HepG2 (cell line): ENCODE measurements around the gene S100A13. TPM values are rescaled to one million over a fixed set of nuclear protein-coding genes. Genes with fewer than 3 reads are reported as not detected.
A peak's percentile ranks its signal among the peaks of the same experiment; 100 is the strongest.

Source experiments
- CBX1 ChIP-seq: IDR thresholded peaks from one replicate; pipeline ENCODE4 v1.6.1; 2016; ENCODE audit warnings: antibody characterized with exemption, low read depth
- EEA1 ChIP-seq: sonication (generic); formaldehyde crosslinking; IDR thresholded peaks from 2 replicates; pipeline ENCODE4 v1.5.1; 2020; ENCODE audit warnings: mild to moderate bottlenecking, missing genetic modification reagents, borderline replicate concordance
- EED ChIP-seq: sonication (generic); formaldehyde crosslinking; IDR thresholded peaks from 2 replicates; pipeline ENCODE4 v1.5.0; 2020; ENCODE audit warnings: mild to moderate bottlenecking, missing genetic modification reagents
- FOSL1 ChIP-seq: sonication (generic); formaldehyde crosslinking; IDR thresholded peaks from 2 replicates; pipeline ENCODE4 v1.9.0; 2021; ENCODE audit warnings: missing genetic modification reagents, borderline replicate concordance
- HHEX ChIP-seq: IDR thresholded peaks from 2 replicates; pipeline ENCODE4 v1.6.1; 2016; ENCODE audit warnings: control low read depth
- HNRNPLL ChIP-seq: fragments of 200-400 bp; formaldehyde crosslinking; IDR thresholded peaks from 2 replicates; pipeline ENCODE4 v1.6.1; 2017; ENCODE audit warnings: mild to moderate bottlenecking, low read depth, low read length; ENCODE audit not compliant: poor library complexity, severe bottlenecking
- NFYC ChIP-seq: IDR thresholded peaks from 2 replicates; pipeline ENCODE4 v1.6.1; 2016; ENCODE audit warnings: missing genetic modification reagents, missing compliant biosample characterization
- TRIM24 ChIP-seq: sonication (generic); formaldehyde crosslinking; IDR thresholded peaks from 2 replicates; pipeline ENCODE4 v1.8.0; 2022; ENCODE audit warnings: mild to moderate bottlenecking, missing genetic modification reagents
- XBP1 ChIP-seq: sonication (generic); formaldehyde crosslinking; IDR thresholded peaks from 2 replicates; pipeline ENCODE4 v1.5.0; 2020; ENCODE audit warnings: missing genetic modification reagents
- ZBTB1 ChIP-seq: sonication (generic); formaldehyde crosslinking; IDR thresholded peaks from 2 replicates; pipeline ENCODE4 v1.4.0; 2020; ENCODE audit warnings: missing genetic modification reagents, borderline replicate concordance
- ZBTB7B ChIP-seq: sonication (generic); formaldehyde crosslinking; IDR thresholded peaks from 2 replicates; pipeline ENCODE4 v1.4.0; 2020; ENCODE audit warnings: missing genetic modification reagents
- ZFP82 ChIP-seq: sonication (generic); formaldehyde crosslinking; IDR thresholded peaks from 2 replicates; pipeline ENCODE4 v1.5.1; 2020; ENCODE audit warnings: mild to moderate bottlenecking, missing genetic modification reagents, borderline replicate concordance
- ZNF12 ChIP-seq: sonication (generic); formaldehyde crosslinking; IDR thresholded peaks from 2 replicates; pipeline ENCODE4 v1.5.0; 2020; ENCODE audit warnings: missing genetic modification reagents
- ZNF121 ChIP-seq: sonication (generic); formaldehyde crosslinking; IDR thresholded peaks from 2 replicates; pipeline ENCODE4 v1.5.0; 2020; ENCODE audit warnings: mild to moderate bottlenecking, missing genetic modification reagents
- ZNF569 ChIP-seq: sonication (generic); formaldehyde crosslinking; IDR thresholded peaks from 2 replicates; pipeline ENCODE4 v1.5.0; 2020; ENCODE audit warnings: mild to moderate bottlenecking, missing genetic modification reagents, moderate library complexity, borderline replicate concordance
- ZNF572 ChIP-seq: sonication (generic); formaldehyde crosslinking; IDR thresholded peaks from 2 replicates; pipeline ENCODE4 v1.5.1; 2020; ENCODE audit warnings: mild to moderate bottlenecking, missing genetic modification reagents
- ZNF614 ChIP-seq: IDR thresholded peaks from 2 replicates; pipeline ENCODE4 v1.6.1; 2018; ENCODE audit warnings: missing biosample characterization, missing genetic modification reagents, inconsistent platforms, borderline replicate concordance
- ZNF703 ChIP-seq: sonication (generic); formaldehyde crosslinking; IDR thresholded peaks from 2 replicates; pipeline ENCODE4 v1.5.1; 2020; ENCODE audit warnings: missing genetic modification reagents, mild to moderate bottlenecking, moderate library complexity, borderline replicate concordance
- ZNF746 ChIP-seq: sonication (generic); formaldehyde crosslinking; IDR thresholded peaks from 2 replicates; pipeline ENCODE4 v1.8.0; 2022; ENCODE audit warnings: mild to moderate bottlenecking, missing genetic modification reagents
- polyA plus RNA-seq, 8 experiments: library from polyadenylated mRNA; depleted of rRNA in 3 of 8; stranded (reverse) in 7 of 8; unstranded in 1 of 8; fragments of >200 nt; fragmentation: Illumina TruSeq in 4 of 8; extraction: Trizol in 4 of 8; gene quantifications; 2 replicates each; pipeline versions ENCODE4 v1.2.1 to v1.2.3, GENCODE V29; 2011 to 2016; ENCODE audit warnings: low read depth in 4 of 8, missing spikeins in 1 of 8, mixed read lengths in 1 of 8; ENCODE audit not compliant: insufficient read depth in 1 of 8
- total RNA-seq, 5 experiments: library from RNA; depleted of rRNA; stranded (reverse); fragments of >200 nt; fragmentation: Illumina TruSeq; extraction: Trizol; gene quantifications; 2 replicates each; pipeline ENCODE4 v1.2.3, GENCODE V29; 2016; ENCODE audit warnings: low read depth in 1 of 5
- TF ChIP-seq, protein P1 (sequence below): IDR thresholded peaks from 2 replicates; pipeline ENCODE4 v1.6.1; 2016; ENCODE audit warnings: mild to moderate bottlenecking, missing biosample characterization, missing genetic modification reagents
- TF ChIP-seq, protein P2 (sequence below): sonication (generic); formaldehyde crosslinking; IDR thresholded peaks from 2 replicates; pipeline ENCODE4 v1.8.0; 2022; ENCODE audit warnings: missing genetic modification reagents, mild to moderate bottlenecking, borderline replicate concordance
- TF ChIP-seq, protein P3 (sequence below): sonication (generic); formaldehyde crosslinking; IDR thresholded peaks from 2 replicates; pipeline ENCODE4 v1.4.0; 2020; ENCODE audit warnings: missing genetic modification reagents, low read depth, mild to moderate bottlenecking, borderline replicate concordance
- TF ChIP-seq, protein P4 (sequence below): sonication (generic); formaldehyde crosslinking; IDR thresholded peaks from 2 replicates; pipeline ENCODE4 v1.8.0; 2023; ENCODE audit warnings: mild to moderate bottlenecking, missing genetic modification reagents
- TF ChIP-seq, protein P5 (sequence below): sonication (generic); formaldehyde crosslinking; IDR thresholded peaks from 2 replicates; pipeline ENCODE4 v1.4.0; 2020; ENCODE audit warnings: missing genetic modification reagents

S100A13 gene
- total and polyA plus RNA-seq, 2 of the 13 experiments (the other 11 are each of a cell fraction or from before 2014, with no cell fraction given): 89.5 to 172 TPM

DNA sequence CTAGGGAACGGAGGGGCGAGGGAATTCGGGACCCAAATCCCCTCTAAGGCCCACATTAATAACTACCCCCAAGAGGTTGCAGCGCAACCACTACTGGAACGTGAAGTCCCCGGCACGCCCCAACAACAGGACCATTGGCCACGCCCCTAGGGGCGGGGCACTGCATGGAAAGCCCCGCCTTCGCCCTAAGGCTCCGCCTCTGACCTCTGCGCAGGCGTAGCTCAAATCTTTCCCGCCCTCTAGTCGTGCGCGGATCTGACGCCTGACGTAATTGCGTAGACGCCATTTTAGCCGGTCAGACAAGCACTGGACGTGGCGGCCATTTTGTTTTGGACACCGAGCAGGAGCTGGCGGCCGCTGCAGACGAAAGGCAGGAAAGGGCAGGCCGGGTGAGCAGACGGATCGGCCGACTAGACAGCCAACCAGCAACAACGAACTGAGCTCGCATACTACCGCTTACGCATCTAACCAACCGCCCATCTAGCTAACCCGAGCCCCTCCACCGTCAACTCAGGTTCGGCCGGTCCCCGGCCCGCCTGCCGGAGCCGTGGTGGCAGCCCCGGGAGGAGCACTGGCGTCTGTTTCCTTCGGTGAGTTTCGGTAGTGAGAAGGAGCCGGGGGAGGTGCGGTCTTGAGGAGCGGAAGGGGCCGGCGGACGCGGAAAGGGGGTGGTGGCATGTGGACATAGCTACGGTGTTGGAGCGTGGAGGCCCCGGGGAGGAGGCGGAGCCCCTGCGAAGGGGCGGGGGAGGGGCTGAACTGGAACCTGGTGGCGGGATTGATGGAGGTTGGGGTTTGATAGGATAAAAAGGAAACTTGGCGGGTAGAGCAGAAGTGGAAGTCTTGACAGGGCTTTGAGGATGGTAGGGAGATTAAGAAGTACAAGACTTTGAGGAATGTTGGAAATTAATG lies 6.7 kb upstream of the S100A13 start, which contains the start of gene CHTOP (continued):
- TF ChIP-seq ZNF703 (CRISPR knock-in tag) (peak; percentile 79; the same call in 1 of the 2 replicates), ZNF614 (CRISPR knock-in tag) (peak; percentile 74; the same call in 1 of the 2 replicates), XBP1 (no peak), EEA1 (CRISPR knock-in tag) (no peak), TRIM24 (CRISPR knock-in tag) (no peak), CBX1 (peak; percentile 7), ZNF572 (CRISPR knock-in tag) (peak; percentile 96; the same call in 1 of the 2 replicates), NFYC (peak; percentile 31; the same call in 1 of the 2 replicates), ZNF569 (CRISPR knock-in tag) (peak; percentile 79; the same call in 1 of the 2 replicates), FOSL1 (no peak), ZNF12 (CRISPR knock-in tag) (no peak), ZNF121 (CRISPR knock-in tag) (no peak), ZNF746 (peak; percentile 90), ZBTB7B (CRISPR knock-in tag) (0 out of 2 replicates have a peak, but pooled peaks have one; percentile 20), EED (CRISPR knock-in tag) (peak; percentile 65; the same call in 1 of the 2 replicates), ZFP82 (CRISPR knock-in tag) (0 out of 2 replicates have a peak, but pooled peaks have one; percentile 55), HHEX (CRISPR knock-in tag) (no peak), HNRNPLL (peak; percentile 89), ZBTB1 (CRISPR knock-in tag) (no peak)
- TF ChIP-seq, protein P1, sequence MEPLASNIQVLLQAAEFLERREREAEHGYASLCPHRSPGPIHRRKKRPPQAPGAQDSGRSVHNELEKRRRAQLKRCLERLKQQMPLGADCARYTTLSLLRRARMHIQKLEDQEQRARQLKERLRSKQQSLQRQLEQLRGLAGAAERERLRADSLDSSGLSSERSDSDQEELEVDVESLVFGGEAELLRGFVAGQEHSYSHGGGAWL (CRISPR knock-in tag): 0 out of 2 replicates have a peak, but pooled peaks have one; percentile 47
- TF ChIP-seq, protein P2, sequence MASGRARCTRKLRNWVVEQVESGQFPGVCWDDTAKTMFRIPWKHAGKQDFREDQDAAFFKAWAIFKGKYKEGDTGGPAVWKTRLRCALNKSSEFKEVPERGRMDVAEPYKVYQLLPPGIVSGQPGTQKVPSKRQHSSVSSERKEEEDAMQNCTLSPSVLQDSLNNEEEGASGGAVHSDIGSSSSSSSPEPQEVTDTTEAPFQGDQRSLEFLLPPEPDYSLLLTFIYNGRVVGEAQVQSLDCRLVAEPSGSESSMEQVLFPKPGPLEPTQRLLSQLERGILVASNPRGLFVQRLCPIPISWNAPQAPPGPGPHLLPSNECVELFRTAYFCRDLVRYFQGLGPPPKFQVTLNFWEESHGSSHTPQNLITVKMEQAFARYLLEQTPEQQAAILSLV (CRISPR knock-in tag): peak; percentile 79; the same call in 1 of the 2 replicates
- TF ChIP-seq, protein P3, sequence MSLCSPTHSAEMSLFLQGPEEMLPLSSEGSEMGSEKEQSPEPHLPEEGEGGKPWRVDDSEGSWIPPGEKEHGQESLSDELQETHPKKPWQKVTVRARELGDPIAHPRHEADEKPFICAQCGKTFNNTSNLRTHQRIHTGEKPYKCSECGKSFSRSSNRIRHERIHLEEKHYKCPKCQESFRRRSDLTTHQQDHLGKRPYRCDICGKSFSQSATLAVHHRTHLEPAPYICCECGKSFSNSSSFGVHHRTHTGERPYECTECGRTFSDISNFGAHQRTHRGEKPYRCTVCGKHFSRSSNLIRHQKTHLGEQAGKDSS (CRISPR knock-in tag): no peak
- TF ChIP-seq, protein P4, sequence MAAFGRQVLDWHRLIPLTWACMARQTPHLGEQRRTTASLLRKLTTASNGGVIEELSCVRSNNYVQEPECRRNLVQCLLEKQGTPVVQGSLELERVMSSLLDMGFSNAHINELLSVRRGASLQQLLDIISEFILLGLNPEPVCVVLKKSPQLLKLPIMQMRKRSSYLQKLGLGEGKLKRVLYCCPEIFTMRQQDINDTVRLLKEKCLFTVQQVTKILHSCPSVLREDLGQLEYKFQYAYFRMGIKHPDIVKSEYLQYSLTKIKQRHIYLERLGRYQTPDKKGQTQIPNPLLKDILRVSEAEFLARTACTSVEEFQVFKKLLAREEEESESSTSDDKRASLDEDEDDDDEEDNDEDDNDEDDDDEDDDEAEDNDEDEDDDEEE (CRISPR knock-in tag): no peak
- TF ChIP-seq, protein P5, sequence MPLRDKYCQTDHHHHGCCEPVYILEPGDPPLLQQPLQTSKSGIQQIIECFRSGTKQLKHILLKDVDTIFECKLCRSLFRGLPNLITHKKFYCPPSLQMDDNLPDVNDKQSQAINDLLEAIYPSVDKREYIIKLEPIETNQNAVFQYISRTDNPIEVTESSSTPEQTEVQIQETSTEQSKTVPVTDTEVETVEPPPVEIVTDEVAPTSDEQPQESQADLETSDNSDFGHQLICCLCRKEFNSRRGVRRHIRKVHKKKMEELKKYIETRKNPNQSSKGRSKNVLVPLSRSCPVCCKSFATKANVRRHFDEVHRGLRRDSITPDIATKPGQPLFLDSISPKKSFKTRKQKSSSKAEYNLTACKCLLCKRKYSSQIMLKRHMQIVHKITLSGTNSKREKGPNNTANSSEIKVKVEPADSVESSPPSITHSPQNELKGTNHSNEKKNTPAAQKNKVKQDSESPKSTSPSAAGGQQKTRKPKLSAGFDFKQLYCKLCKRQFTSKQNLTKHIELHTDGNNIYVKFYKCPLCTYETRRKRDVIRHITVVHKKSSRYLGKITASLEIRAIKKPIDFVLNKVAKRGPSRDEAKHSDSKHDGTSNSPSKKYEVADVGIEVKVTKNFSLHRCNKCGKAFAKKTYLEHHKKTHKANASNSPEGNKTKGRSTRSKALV (CRISPR knock-in tag): no peak
